GM10847 (cell line): ENCODE data around the gene PDE8A.

Experiments
- POLR2A ChIP-seq: IDR thresholded peaks from 2 replicates; pipeline ENCODE4 v1.6.1; 2011; ENCODE audit not compliant: insufficient read length; ENCODE audit errors: extremely low read depth

The PDE8A gene

DNA sequence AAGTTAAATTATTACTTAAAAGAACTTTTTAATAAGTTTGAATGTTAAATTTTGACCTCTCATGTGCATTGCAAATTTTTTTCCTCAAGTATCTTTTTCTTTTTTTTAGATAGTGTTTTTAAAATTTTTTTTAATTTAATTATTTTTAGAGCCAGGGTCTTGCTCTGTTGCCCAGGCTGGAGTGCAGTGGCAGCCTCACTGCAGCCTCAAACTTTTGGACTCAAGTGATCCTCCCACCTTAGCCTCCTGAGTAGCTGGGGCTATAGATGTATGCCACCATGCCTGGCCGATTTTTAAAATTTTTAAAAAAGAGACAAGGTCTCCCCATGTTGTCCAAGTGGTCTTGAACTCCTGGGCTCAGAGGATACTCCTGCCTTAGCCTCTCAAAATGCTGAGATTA, 14.4 kb downstream of the PDE8A start:
- TF ChIP-seq POLR2A: no peak

GRCh38 chr15:85000189-85000864, 18.7 kb downstream of the PDE8A start:
- no peak for TF ChIP-seq POLR2A

- no peak for TF ChIP-seq POLR2A
These were observed 19.3 kb downstream of the PDE8A start for GRCh38 chr15:85000937-85001336.

- no peak for TF ChIP-seq POLR2A
These were observed 20.9 kb downstream of the PDE8A start for GRCh38 chr15:85002517-85002916.

GRCh38 chr15:85003593-85004312, 22.1 kb downstream of the PDE8A start:
- TF ChIP-seq POLR2A: no peak

- TF ChIP-seq POLR2A: no peak
These were observed 22.9 kb downstream of the PDE8A start for GRCh38 chr15:85004550-85004949.

DNA sequence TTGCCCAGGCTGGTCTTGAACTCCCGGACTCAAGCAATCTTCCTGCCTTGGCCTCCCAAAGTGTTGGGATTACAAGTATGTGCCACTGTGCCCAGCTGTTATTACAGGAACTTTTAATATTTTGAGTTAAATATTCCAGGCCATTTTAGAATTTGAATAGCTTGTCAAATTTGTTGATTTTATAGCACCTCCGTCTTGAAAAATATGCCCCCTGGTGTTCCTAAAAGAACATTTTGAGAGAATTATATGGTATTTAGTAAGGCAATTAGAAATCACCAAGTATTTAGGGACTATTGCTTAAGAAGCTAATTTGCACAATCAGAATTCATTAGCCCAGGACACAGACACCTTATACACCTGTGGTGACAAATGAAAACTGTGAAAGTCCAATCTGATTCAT, 23.7 kb downstream of the PDE8A start:
- TF ChIP-seq POLR2A: no peak

DNA sequence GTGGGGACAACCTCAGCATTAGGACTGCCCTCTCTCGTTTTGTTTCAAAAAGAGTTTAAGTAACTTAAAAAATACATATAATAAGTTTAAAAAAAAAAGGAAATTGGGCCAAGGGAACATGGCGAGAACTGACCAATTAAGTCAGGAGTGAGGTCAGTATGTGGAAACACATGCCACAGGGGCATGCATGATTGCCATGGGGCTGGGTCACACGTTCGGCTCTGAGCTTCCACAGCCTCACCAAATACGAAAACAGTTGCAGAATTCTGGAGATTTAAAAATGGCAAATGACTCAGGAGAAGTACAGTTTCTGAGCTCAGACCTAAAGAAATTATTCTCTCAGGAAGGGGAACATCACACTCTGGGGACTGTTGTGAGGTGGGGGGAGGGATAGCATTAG, 24.1 kb downstream of the PDE8A start:
- TF ChIP-seq POLR2A: no peak

- no peak for TF ChIP-seq POLR2A
These were observed 24.5 kb downstream of the PDE8A start for GRCh38 chr15:85006201-85006600.

DNA sequence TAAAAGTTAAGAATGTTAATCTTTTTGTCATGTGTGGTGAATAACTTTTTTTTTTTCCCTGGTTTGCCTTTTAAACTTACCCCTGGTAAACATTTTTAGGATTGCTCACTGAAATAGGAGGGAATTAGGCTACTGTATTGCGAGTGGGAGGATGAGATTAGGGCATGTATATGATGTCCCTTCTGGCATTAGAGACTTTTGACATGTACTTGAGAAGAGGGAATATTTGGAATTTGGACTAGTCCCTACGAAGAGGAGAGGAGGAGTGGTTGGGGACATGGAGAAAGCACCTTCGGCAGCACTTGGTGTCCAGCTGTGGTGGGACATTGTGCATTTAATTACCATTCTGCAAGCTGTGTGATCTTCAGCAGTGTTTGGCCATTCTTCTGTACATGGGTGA, 25.0 kb downstream of the PDE8A start:
- TF ChIP-seq POLR2A: no peak

DNA sequence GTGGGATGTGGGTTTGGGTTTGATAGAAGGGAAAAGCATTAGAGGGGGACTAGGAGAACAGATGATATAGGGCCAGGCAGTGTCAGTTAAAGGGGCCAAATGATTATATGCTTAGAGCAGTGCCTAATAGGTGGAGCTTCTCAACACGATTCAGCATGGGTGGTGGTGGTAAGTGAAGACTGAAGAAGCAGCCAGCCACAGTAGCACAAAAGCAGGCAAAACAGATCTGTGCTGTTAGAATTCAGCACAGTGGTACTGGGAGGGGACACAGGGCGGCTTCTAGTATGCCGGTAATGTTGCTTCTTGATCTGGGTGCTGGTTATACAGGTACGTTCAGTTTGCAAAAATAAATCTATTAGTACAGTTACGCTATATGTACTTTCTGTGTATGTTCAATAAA, 25.5 kb downstream of the PDE8A start:
- no peak for TF ChIP-seq POLR2A

DNA sequence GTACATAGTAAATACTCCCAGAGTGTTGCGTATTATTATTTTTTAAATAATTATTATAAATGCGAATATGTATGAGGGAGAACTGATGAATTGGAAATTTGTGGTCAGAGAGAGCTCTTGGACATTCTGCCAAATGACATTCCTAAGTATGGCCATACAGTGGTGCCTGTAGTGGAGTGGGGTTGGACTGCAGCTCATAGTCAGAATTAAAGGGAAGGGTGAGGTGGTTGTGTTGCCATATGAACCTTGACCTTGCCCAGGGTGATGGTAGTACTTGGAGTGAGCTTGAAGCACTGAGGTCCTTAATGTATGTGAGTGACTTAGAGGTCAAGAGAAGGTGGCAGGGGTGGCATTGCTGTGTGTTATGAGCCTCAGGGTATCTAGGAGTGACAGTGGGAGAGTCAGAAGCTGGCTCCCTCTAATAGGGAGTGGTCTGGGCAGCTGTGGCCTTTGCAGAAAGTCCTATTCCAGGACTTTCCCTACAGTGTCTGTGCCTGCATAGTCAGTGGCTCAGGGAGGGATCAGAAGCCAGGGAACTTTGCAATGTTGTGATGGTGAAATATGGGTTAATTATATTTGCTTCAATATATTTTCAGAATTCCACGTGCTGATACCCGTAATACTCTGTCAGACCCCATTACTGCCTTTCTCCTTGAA, 26.2 kb downstream of the PDE8A start:
- no peak for TF ChIP-seq POLR2A

- no peak for TF ChIP-seq POLR2A
These were observed 27.0 kb downstream of the PDE8A start for GRCh38 chr15:85008474-85009260.

- no peak for TF ChIP-seq POLR2A
These were observed 27.8 kb downstream of the PDE8A start for GRCh38 chr15:85009435-85009834.

DNA sequence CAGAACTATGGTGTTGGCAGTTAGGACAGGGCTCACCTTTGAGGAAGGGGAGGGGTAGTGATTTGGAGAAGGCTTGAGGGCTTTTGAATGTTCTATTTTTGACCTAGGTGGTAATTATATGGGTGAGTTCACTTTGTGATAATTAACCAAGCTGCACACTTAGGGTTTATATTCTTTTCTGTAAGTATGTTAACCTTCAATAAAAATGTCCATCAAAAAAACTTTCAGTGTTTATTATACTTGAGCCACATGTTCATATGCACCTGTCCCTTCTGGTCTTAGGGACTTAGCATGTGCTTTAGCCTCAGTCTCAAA, 28.4 kb downstream of the PDE8A start:
- no peak for TF ChIP-seq POLR2A
